HG03103 (cell line): ENCODE results near the gene CPNE6.
A peak's percentile ranks its signal among the peaks of the same experiment; 100 is the strongest.
"Not testable (repeated sequence)": the region's sequence is repeated elsewhere in the genome, so short reads cannot be mapped to it uniquely, and the experiment has no call there.

ENCODE experiments used
- ATAC-seq: cut with Tn5 transposase; IDR thresholded peaks from one replicate; pipeline ENCODE4 v1.9.1; 2021; ENCODE audit warnings: low read depth; ENCODE audit not compliant: unreplicated experiment

CPNE6 gene

DNA sequence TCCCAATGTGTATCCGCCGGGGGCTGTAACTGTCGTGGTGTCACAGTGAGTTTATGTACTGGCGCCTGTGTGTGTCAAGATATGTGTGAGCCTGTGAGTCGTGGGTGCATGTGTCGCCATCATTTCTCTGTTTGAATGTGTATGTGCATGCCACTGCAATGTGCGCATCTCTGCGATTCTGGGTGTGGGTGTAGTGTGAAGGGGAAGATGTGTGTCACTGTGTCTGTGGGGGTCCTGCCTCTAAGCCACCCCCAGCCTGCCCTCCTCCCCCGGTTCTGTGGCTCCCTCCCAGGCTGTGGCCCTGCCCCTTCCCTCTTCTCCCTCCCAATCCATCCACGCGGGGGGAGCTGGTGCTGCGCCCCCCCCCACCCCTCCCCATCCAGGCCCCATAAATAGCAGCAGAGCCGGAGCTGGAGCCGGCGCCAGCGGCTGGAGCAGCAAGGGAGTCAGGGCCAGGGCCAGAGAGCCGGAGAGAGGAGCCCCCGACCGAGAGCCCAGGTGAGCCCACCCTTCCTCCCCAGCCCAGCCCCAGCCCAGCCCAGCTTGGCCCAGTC is at the start of gene CPNE6:
Gene CPNE6, plus strand, starts transcription at position 419 of the 554 bp plus-strand sequence. CDS start 1,375 bp downstream, outside the sequence.
- ATAC-seq, result no peak

DNA sequence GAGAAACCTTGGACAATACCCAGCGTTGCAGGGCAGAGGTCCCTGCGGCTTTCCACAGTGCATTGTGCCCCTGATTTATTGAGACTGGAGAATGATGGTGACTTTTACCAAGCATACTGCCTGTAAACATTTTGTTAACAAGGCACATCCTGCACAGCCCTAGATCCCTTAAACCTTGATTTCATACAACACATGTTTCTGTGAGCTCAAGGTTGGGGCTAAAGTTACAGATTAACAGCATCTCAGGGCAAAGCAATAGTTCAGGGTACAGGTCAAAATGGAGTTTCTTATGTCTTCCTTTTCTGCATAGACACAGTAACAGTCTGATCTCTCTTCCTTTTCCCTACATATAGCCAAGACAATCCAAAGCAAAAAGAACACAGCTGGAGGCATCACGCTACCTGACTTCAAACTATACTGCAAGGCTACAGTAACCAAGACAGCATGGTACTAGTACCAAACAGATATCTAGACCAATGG is 46.4 kb upstream of the CPNE6 start:
- ATAC-seq, result not testable (repeated sequence)

DNA sequence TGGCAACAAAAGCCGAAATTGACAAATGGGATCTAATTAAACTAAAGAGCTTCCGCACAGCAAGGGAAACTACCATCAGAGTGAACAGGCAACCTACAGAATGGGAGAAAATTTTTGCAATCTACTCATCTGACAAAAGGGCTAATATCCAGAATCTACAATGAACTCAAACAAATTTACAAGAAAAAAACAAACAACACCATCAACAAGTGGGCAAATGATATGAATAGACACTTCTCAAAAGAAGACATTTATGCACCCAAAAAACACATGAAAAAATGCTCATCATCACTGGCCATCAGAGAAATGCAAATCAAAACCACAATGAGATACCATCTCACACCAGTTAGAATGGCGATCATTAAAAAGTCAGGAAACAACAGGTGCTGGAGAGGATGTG is 41.7 kb upstream of the CPNE6 start:
- ATAC-seq, result not testable (repeated sequence)

- ATAC-seq, result not testable (repeated sequence)
Observed at GRCh38 chr14:24031331-24031730, 40.0 kb upstream of the CPNE6 start.

DNA sequence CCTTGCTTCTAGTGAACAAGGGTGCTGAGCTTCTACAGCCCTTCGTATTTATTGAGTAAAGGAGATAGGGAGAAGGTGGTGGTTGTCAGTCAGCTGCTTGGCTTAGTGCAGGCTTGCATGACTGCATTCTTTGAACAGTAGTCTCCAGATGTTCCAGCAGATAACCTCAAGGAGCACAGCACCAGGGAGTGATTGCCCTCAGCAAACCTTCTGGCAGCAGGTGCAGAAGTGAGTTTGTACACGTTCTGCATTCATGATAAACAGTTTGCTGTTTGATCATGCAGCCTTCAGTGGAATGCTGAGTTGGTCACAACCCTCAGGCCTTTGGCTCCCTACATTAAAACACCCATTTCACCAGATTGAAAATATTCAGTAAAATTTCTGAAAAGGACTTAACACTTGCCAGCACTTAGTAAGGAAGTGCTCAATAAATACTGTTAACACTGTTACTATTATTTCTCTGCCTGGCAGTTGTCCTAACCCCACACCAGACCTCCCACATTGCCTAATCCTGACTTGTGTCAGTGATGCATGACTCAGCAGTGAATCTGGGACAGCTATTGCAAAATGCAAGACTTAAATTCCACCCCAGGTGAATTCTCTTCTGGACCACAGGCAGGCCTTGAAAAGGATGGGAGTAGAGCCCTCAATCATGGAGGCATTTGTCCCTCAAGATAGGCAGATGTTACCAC is 38.5 kb upstream of the CPNE6 start:
- no peak for ATAC-seq

DNA sequence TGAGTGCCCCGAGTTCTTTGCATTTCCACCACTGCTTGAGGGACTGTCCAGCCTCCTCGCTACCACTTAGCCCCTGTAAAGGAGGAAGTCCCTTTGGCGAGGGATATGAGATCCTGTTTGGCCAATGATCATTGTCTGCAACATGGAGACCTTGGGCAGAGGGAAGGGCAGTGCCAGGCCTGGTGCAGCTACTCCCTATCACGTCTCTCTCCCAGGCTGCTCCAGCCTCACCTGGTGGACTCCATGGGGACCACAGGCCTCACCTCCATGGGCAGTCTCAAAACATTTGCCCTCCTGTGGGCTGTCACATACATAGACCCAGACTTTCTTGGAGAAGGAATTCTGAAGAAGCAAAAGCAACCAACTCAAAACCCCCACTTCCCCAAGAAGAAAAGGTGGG is 35.6 kb upstream of the CPNE6 start:
- ATAC-seq, result not testable (repeated sequence)

DNA sequence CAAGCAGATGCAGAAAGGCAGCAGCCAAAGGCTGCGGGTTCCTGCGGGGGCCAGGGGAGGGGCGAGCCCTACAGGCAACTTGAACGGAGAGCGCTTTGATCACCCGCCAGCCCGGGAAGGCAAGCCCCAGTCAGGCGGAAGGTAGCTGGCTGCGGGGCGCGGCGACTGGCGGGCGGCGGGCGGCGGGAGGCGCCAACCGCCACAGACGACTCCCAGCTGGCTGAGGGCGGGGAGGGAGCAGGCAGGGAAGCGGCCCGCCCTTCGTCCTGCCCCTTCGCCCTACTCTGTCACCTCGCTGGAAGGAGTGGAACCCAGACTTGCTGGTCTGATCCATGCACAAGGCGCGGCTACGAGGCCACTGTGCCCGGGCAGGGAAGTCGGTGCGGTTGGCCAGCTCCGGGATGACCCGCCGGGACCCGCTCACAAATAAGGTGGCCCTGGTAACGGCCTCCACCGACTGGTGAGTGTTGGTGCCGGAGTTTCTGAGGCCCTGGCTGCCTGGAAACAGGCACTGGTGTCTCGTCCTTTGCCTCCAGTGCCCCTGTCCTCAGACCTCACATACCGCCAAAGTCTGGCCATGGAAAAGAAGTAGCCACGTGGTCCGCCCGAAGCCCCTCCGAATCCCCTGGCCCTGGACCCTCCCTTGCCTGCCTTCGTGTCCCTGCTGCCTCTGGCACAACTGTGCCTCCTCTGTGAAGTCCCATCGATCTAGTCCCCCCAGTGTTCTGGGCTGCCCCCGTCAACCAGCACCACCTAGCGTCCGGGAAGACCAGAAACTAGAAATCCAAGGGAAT is 35.0 kb upstream of the CPNE6 start:
- ATAC-seq, result peak; percentile 51

GRCh38 chr14:24036963-24037657 is 34.3 kb upstream of the CPNE6 start:
- ATAC-seq, result not testable (repeated sequence)

- ATAC-seq, result no peak
Observed at GRCh38 chr14:24037658-24038037, 33.7 kb upstream of the CPNE6 start.

DNA sequence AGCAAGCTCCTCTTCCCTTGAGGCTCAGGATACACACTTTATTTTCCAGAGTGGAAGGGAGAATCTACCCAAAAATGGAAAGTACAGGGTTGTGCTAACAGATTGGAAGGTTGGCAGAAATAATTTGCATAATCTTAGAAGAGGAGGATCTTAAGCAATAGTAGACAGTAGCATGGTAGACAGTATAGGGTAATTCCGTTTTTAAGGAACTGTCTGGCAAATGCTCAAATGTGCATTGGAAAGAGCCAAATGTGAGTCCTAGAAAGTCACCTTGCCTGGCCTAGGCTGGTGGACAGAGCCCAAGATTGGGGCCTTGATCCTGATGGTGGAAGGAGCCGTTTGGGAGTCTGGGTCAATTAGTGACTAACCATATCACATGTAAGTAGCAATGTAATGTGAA is 32.7 kb upstream of the CPNE6 start:
- no peak for ATAC-seq

- ATAC-seq, result no peak
Observed at GRCh38 chr14:24040692-24041091, 30.7 kb upstream of the CPNE6 start.

DNA sequence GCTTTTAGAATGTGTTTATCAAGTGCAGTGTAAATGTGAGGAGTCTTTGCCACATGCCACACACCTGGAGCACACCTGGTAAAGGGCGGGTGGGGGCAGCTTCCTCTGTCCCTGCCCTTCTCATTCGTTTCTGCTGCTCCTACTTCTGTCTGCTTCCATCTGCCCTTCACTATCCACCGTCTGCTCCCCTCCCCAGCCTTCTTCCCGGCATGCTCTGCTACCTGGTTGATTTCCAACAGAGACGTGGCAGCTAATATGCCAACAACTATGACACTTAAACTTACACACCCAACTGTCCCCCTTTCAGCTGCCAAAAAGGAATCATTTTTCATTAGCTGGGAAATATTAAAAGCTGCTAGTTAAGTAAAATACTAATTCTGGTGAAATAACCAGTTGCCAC is 28.6 kb upstream of the CPNE6 start:
- no peak for ATAC-seq

DNA sequence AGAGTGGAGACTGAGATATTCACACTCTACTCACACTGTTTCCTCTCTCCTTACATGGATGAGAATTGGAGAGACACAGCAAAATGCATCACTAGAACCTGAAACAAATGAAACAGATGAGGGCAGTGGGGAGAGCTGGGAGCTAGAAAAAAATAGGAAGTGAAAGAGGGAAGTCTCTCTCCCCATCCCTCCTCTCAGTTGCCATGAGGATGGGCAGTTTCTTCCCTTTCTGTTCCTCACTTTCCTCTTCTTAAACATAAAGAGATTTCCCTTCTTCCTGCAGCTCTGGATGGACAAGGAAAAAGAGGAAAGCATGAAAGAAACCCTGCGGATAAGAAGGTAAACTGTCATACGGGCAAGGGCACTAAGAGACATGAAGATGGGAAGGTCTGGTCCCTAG is 22.4 kb upstream of the CPNE6 start:
- not testable (repeated sequence) for ATAC-seq

DNA sequence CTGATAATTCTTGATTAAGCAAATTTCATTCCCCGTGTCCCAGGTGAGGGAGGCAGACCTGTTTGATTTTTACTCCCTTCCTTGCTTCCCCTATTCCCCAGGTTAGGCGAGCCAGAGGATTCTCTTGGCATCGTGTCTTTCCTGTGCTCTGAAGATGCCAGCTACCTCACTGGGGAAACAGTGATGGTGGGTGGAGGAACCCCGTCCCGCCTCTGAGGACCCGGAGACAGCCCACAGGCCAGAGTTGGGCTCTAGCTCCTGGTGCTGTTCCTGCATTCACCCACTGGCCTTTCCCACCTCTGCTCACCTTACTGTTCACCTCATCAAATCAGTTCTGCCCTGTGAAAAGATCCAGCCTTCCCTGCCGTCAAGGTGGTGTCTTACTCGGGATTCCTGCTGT is 20.6 kb upstream of the CPNE6 start:
- ATAC-seq, result not testable (repeated sequence)

DNA sequence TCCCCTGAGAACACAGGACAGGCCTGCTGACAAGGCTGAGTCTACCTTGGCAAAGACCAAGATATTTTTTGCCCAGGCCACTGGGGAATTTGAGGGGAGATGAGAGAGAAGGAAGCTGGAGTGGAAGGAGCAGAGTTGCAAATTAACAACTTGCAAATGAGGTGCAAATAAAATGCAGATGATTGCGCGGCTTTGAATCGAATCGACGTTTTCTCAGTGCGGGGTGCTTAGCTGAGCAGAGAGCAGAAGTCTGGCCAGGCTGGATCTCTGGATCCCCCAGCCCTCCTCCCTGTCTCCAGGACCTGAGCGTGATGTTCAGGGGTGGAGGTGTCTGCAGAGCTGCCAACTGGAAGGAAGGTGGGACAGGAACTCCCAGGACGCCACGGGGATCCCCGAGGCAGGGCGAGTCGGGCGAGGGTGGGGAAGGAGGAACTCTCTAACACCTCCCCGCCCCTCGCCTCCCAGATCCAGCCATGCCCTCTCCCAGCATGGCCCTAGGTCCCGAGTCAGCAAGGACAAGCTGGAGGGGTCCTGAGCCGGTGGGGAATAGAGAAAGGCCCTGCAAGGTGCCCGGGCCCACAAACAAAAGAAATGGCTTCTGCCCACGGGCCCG is 20.1 kb upstream of the CPNE6 start:
- no peak for ATAC-seq

- no peak for ATAC-seq
Observed at GRCh38 chr14:24051789-24052655, 19.3 kb upstream of the CPNE6 start, which contains the start of gene CARMIL3. Gene CARMIL3 (plus strand): TSS chr14:24052009. CDS start chr14:24052154, 145 bp downstream.

DNA sequence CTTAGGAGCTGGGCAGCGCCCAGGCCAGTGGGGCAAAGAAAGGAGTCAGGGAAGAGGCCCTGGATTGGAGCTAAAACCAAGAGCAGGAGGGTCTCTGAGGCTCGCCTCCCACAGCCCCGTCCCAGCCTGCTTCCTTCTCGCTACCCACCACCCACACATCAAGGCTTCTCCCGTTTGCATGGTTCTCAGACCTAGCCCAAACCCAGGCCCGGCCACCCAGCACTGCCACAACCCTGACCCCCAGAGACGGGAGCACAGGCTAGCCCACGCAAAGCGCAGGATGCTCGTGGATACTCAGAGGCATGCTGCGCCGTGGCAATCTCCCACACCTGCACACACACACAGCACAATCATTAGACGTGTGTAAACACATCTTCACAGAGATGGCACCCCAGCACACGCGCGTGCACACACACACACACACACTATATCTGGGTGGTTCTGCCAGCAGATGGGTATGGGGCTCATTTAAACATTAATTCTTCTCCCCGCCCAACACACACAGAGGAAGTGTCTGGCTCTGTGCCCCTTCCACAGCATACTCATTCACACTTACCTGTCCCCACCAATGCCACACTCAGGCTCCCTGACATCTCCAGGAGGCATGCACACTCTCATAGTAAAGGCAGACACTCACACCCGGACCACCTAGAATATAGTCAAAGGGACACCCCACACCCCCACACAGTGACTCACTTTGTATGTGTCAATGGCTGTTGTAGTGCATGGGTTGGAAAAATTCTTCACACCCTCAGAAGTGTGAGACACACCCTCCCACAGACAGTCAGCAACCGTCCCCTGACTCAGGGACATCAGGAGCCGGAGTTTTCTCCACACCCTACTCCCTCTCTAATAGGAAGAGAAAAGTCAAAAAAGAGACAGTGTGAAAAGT is 18.5 kb upstream of the CPNE6 start:
- no peak for ATAC-seq

GRCh38 chr14:24053548-24054323 is 17.6 kb upstream of the CPNE6 start:
- ATAC-seq, result no peak
